Adrenal gland (tissue), 12 donors: Measurements from ENCODE around the gene ARF1. TPM values are rescaled to one million over a fixed set of nuclear protein-coding genes. Genes with fewer than 3 reads are reported as not detected.

Experiments used
- DNase-seq, 7 donors: peaks; one replicate each; pipeline ENCODE4 v3.0.0-alpha.2; 2019 to 2020
- H3K27ac ChIP-seq, 5 donors: fragments of 200-600 bp; sonication (generic) in 4 of 5; 1 replicate in 3 of 5; 2 replicates in 2 of 5; pipeline versions ENCODE4 v1.5.1 to v1.8.0; 2016 to 2020; ENCODE audit warnings: mild to moderate bottlenecking in 1 of 5
- H3K27me3 ChIP-seq: fragments of 200-600 bp; 2 replicates; pipeline ENCODE4 v1.8.0; 2021
- H3K36me3 ChIP-seq, 2 donors: fragments of 200-600 bp; replicated peaks in 1 of 2; 1 replicate in 1 of 2; 2 replicates in 1 of 2; pipeline versions ENCODE4 v1.5.1 to v1.8.0; 2018 to 2022
- H3K4me1 ChIP-seq, 2 donors: fragments of 200-600 bp; replicated peaks in 1 of 2; 1 replicate in 1 of 2; 2 replicates in 1 of 2; pipeline versions ENCODE4 v1.5.1 to v1.8.0; 2018 to 2021
- H3K4me3 ChIP-seq, 4 donors: fragments of 200-600 bp; sonication (generic) in 3 of 4; one replicate each; pipeline ENCODE4 v1.5.1; 2016 to 2018
- H3K9me3 ChIP-seq, 3 donors: fragments of 200-600 bp; sonication (generic) in 1 of 3; replicated peaks in 1 of 3; 1 replicate in 2 of 3; 2 replicates in 1 of 3; pipeline versions ENCODE4 v1.5.1 to v1.8.0; 2016 to 2021
- POLR2A ChIP-seq, 2 donors: fragments of 450-650 bp; IDR thresholded peaks; one replicate each; pipeline ENCODE4 v1.6.1; 2017; ENCODE audit warnings: antibody characterized with exemption in 2 of 2, mild to moderate bottlenecking in 2 of 2, moderate library complexity in 1 of 2
- WGBS, 4 donors: extraction: QIAGEN DNeasy Blood & Tissue Kit in 2 of 4; methylation state at CpG; one replicate each; pipeline versions ENCODE4 v1.1.5 to v1.1.7; 2013 to 2017; 5-methylcytosine and 5-hydroxymethylcytosine counted together
- intact Hi-C, 2 donors: fragments of 100-400 bp; cut with DNase I; formaldehyde crosslinking; loops; one replicate each; pipeline versions ENCODE4 v1.14.1 to v1.15.0; 2022 to 2023
- polyA plus RNA-seq, 3 donors: library from polyadenylated mRNA; stranded (reverse); fragments of 200-250 nt in 2 of 3; fragments of 350-450 nt in 1 of 3; fragmentation: Illumina TruSeq in 1 of 3; extraction: RNeasy Lipid Tissue Mini Kit (QIAGEN cat#74804) in 1 of 3; gene quantifications; one replicate each; pipeline ENCODE4 v1.2.3, GENCODE V29; 2013 to 2014
- total RNA-seq, 9 donors: library from RNA; depleted of rRNA in 4 of 9; stranded (reverse); fragments of >200 nt in 4 of 9; fragments of 120-200 nt in 1 of 9; fragmentation: NEBNext Ultra II Directional in 1 of 9; extraction: Animal tissue kit (Norgen Biotek cat#: 25700) in 1 of 9; gene quantifications; one replicate each; pipeline versions ENCODE4 v1.1.0 to v1.2.4, GENCODE V29; 2013 to 2023
- TF ChIP-seq, protein P1 (sequence below), 6 experiments: fragments of 450-650 bp in 4 of 6; fragments of 200-600 bp in 2 of 6; sonication (generic) in 1 of 6; IDR thresholded peaks; 1 replicate in 5 of 6; 2 replicates in 1 of 6; pipeline versions ENCODE4 v1.5.1 to v1.8.0; 2016 to 2021; ENCODE audit warnings: antibody characterized with exemption in 6 of 6, mild to moderate bottlenecking in 2 of 6, moderate library complexity in 1 of 6
- donor health status: healthy with polysubstance abuse.
- donor health status: Bipolar disorder and iron deficiency.
- donor health status: DM: yes; HTN: yes; CAD: no.
- donor health status: DM: no; HTN: no; CAD: no.
- donor health status: DM: no; HTN: no; CAD: no.
- donor health status: DM: yes; HTN: yes; CAD: no.

The ARF1 gene
- total and polyA plus RNA-seq, 12 donors, result 200 to 611 (median 381) TPM

DNA sequence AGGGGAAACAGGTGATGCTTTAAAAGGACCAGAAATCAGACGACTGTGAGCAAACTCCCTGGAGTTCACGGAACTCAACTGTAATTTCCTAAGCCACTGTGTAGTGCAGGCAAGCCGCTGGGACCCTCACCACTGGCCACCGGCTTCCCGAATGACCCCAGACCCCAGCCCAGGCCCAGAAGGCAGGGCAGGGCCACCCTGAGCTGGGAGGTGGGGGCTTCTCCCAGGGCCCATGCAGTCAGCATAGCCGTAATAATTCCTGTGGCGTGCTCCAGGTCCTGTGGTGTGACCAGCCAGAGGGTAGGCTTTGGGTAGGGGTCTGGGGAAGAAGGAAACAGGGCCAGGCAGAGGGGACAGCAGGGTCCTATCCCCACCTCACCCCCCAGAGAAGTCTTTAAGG is 3.5 kb upstream of the ARF1 start:
- H3K4me3 ChIP-seq, result no peak overlapping the region
- intact Hi-C loops, result no loop called here
- peaks cover 6 to 11% of the 10 kb centered on the region in 2 donors for H3K4me1 ChIP-seq
- no peaks in the 10 kb centered on the region for H3K36me3 ChIP-seq
- TF ChIP-seq POLR2A (IDR thresholded peaks at IDR 0.05), result no peak
- TF ChIP-seq, protein P1, sequence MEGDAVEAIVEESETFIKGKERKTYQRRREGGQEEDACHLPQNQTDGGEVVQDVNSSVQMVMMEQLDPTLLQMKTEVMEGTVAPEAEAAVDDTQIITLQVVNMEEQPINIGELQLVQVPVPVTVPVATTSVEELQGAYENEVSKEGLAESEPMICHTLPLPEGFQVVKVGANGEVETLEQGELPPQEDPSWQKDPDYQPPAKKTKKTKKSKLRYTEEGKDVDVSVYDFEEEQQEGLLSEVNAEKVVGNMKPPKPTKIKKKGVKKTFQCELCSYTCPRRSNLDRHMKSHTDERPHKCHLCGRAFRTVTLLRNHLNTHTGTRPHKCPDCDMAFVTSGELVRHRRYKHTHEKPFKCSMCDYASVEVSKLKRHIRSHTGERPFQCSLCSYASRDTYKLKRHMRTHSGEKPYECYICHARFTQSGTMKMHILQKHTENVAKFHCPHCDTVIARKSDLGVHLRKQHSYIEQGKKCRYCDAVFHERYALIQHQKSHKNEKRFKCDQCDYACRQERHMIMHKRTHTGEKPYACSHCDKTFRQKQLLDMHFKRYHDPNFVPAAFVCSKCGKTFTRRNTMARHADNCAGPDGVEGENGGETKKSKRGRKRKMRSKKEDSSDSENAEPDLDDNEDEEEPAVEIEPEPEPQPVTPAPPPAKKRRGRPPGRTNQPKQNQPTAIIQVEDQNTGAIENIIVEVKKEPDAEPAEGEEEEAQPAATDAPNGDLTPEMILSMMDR (IDR thresholded peaks at IDR 0.05), result no peak
- no peaks in the 10 kb centered on the region for H3K27me3 ChIP-seq
- no peaks in the 10 kb centered on the region for H3K9me3 ChIP-seq
- WGBS, 4 donors, result 63 to 92% (median 91%) methylated on average over 2 to 7 of the region's 7 CpGs
- peak in 1 of 7 donors; percentile 10 for DNase-seq
- no peak overlapping the region for H3K27ac ChIP-seq

- intact Hi-C loops, result loop anchor here in 1 of 2 donors (10.0 kb wide), 1 partner anchor 345 kb away; the partner anchor contains the start of genes JMJD4 and SNAP47
- H3K36me3 ChIP-seq, result no peaks in the 10 kb centered on the region
- H3K4me1 ChIP-seq, result peaks cover 12 to 18% of the 10 kb centered on the region in 2 donors
- H3K9me3 ChIP-seq, result no peaks in the 10 kb centered on the region
- peak in 2 of 7 donors; percentile 14 for DNase-seq
- no peak overlapping the region for H3K4me3 ChIP-seq
- 88 to 96% (median 91%) methylated on average over 4 to 7 of the region's 7 CpGs for WGBS, 4 donors
- H3K27me3 ChIP-seq, result no peaks in the 10 kb centered on the region
- TF ChIP-seq, protein P1 (IDR thresholded peaks at IDR 0.05), result no peak
- H3K27ac ChIP-seq, result no peak overlapping the region
Observed at GRCh38 chr1:228079601-228080263, 2.8 kb upstream of the ARF1 start.

GRCh38 chr1:228081144-228081543 is 1.4 kb upstream of the ARF1 start:
- H3K4me3 ChIP-seq, result peak overlapping the region in 1 of 4 donors; percentile 95
- peaks cover 26 to 32% of the 10 kb centered on the region in 2 donors for H3K4me1 ChIP-seq
- no peaks in the 10 kb centered on the region for H3K36me3 ChIP-seq
- DNase-seq, result peak in 1 of 7 donors; percentile 16
- no peaks in the 10 kb centered on the region for H3K9me3 ChIP-seq
- 83 to 89% (median 88%) methylated on average over 4 to 7 of the region's 7 CpGs for WGBS, 4 donors
- H3K27ac ChIP-seq, result no peak overlapping the region
- no peaks in the 10 kb centered on the region for H3K27me3 ChIP-seq
- intact Hi-C loops, result loop anchor here in 1 of 2 donors (10.0 kb wide), 1 partner anchor 346 kb away; the partner anchor contains the start of genes JMJD4 and SNAP47
- no peak for TF ChIP-seq POLR2A (IDR thresholded peaks at IDR 0.05)
- TF ChIP-seq, protein P1 (IDR thresholded peaks at IDR 0.05), result no peak

GRCh38 chr1:228081578-228082213 is 812 bp upstream of the ARF1 start:
- peak in 4 of 7 donors; percentile 39 to 68 (median 51) for DNase-seq
- H3K4me3 ChIP-seq, result peak overlapping the region; percentile 77 to 95 (median 88)
- H3K9me3 ChIP-seq, result no peaks in the 10 kb centered on the region
- TF ChIP-seq, protein P1 (IDR thresholded peaks at IDR 0.05), result no peak
- TF ChIP-seq POLR2A (IDR thresholded peaks at IDR 0.05), result no peak
- H3K4me1 ChIP-seq, result peaks cover 31 to 38% of the 10 kb centered on the region in 2 donors
- intact Hi-C loops, result loop anchor here in 1 of 2 donors (10.0 kb wide), 1 partner anchor 347 kb away; the partner anchor contains the start of genes JMJD4 and SNAP47
- H3K36me3 ChIP-seq, result no peaks in the 10 kb centered on the region
- 7 to 26% (median 15%) methylated on average over 13 to 31 of the region's 31 CpGs for WGBS, 4 donors
- H3K27ac ChIP-seq, result peak overlapping the region in 3 of 5 donors; percentile 100
- H3K27me3 ChIP-seq, result no peaks in the 10 kb centered on the region
